IPS-15b (cell line): ENCODE results near the gene ATXN1.
"Not testable (repeated sequence)": the region's sequence is repeated elsewhere in the genome, so short reads cannot be mapped to it uniquely, and the experiment has no call there.

Experiments used
- H3K27me3 ChIP-seq: one replicate; pipeline ENCODE4 v1.6.1; 2013; ENCODE audit warnings: low read length; ENCODE audit not compliant: control insufficient read depth, insufficient read depth
- H3K36me3 ChIP-seq: one replicate; pipeline ENCODE4 v1.6.1; 2013; ENCODE audit warnings: low read length; ENCODE audit not compliant: control insufficient read depth, insufficient read depth
- H3K4me1 ChIP-seq: one replicate; pipeline ENCODE4 v1.6.1; 2013; ENCODE audit warnings: mild to moderate bottlenecking, low read length; ENCODE audit not compliant: control insufficient read depth, insufficient read depth
- H3K4me3 ChIP-seq: one replicate; pipeline ENCODE4 v1.5.1; 2013; ENCODE audit warnings: low read depth, low read length
- H3K9ac ChIP-seq: one replicate; pipeline ENCODE4 v1.6.1; 2013; ENCODE audit warnings: low read depth, mild to moderate bottlenecking, low read length
- H3K9me3 ChIP-seq: one replicate; pipeline ENCODE4 v1.6.1; 2013; ENCODE audit warnings: mild to moderate bottlenecking, low read length; ENCODE audit not compliant: control insufficient read depth, insufficient read depth

ATXN1 gene

GRCh38 chr6:16400248-16400760 is 361.0 kb downstream of the ATXN1 start:
- no peaks in the 10 kb centered on the region for H3K9me3 ChIP-seq
- H3K27me3 ChIP-seq, result no peaks in the 10 kb centered on the region
- no peaks in the 10 kb centered on the region for H3K4me1 ChIP-seq
- H3K4me3 ChIP-seq, result no peak overlapping the region
- H3K9ac ChIP-seq, result no peak overlapping the region
- H3K36me3 ChIP-seq, result no peaks in the 10 kb centered on the region

- H3K4me3 ChIP-seq, result no peak overlapping the region
- H3K27me3 ChIP-seq, result no peaks in the 10 kb centered on the region
- no peaks in the 10 kb centered on the region for H3K9me3 ChIP-seq
- no peaks in the 10 kb centered on the region for H3K36me3 ChIP-seq
- H3K4me1 ChIP-seq, result no peaks in the 10 kb centered on the region
- no peak overlapping the region for H3K9ac ChIP-seq
Observed at GRCh38 chr6:16399695-16400094, 361.6 kb downstream of the ATXN1 start.

GRCh38 chr6:16399158-16399557 is 362.1 kb downstream of the ATXN1 start:
- H3K9me3 ChIP-seq, result no peaks in the 10 kb centered on the region
- no peaks in the 10 kb centered on the region for H3K4me1 ChIP-seq
- no peak overlapping the region for H3K9ac ChIP-seq
- H3K36me3 ChIP-seq, result no peaks in the 10 kb centered on the region
- H3K4me3 ChIP-seq, result no peak overlapping the region
- no peaks in the 10 kb centered on the region for H3K27me3 ChIP-seq

- no peak overlapping the region for H3K4me3 ChIP-seq
- H3K27me3 ChIP-seq, result no peaks in the 10 kb centered on the region
- no peaks in the 10 kb centered on the region for H3K9me3 ChIP-seq
- no peaks in the 10 kb centered on the region for H3K36me3 ChIP-seq
- no peaks in the 10 kb centered on the region for H3K4me1 ChIP-seq
- no peak overlapping the region for H3K9ac ChIP-seq
Observed at GRCh38 chr6:16398587-16398986, 362.7 kb downstream of the ATXN1 start.

DNA sequence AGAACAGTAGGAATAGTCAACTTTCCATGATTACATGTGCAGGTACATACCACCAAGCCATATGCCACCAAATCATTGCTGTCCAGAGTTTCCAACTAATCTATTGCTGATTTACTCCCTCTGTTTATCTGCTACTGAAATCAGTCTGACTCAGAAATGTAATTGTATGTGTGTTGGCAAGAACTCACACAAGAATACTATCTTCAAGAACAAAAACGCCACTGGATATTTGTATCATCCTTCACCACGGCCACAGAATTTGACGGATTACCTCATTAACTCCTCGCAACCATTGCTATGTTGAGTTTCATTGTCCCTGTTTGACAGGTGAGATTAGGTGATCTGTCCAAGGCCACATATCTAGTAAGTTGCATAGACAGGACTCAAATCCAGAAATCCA is 363.6 kb downstream of the ATXN1 start:
- H3K9me3 ChIP-seq, result no peaks in the 10 kb centered on the region
- no peaks in the 10 kb centered on the region for H3K27me3 ChIP-seq
- H3K4me1 ChIP-seq, result no peaks in the 10 kb centered on the region
- H3K4me3 ChIP-seq, result no peak overlapping the region
- no peak overlapping the region for H3K9ac ChIP-seq
- no peaks in the 10 kb centered on the region for H3K36me3 ChIP-seq

DNA sequence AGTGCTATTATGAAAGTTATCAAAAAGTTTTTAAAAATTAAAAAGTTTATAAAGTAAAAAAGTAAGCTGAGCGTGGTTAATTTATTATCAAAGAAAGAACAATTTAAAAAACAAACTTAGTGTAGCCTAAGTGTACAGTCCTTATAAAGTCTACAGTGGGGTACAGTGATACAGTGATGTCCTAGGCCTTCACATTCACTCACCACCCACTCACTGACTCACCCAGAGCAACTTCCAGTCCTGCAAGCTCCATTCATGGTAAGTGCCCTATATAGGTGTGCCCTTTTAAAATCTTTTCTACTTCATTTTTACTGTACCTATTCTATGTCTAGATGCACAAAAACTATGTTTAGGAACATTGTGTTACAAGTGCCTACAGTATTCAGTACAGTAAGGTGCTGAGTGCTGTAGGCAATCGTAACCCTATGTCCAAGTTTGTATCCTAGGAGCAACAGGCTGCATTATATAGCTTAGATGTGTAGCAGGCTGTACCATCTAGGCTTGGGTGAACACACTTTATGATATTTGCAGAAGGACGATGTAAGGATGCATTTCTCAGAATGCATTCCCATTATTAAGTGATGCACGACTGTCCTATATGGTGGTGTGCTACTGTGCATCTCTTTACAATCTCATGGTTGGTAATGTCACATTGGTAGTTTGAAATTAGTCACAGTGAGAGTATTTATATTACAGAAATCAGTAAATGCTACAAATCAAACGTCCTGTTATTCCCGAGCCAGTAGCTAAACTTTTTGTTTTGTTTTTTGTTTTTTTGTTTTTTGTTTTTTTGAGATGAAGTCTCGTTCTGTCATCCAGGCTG is 364.6 kb downstream of the ATXN1 start:
- Histone ChIP-seq H3K36me3 (no peaks in the 10 kb centered on the region), H3K4me1 (no peaks in the 10 kb centered on the region), H3K9ac (no peak overlapping the region), H3K27me3 (no peaks in the 10 kb centered on the region), H3K9me3 (no peaks in the 10 kb centered on the region), H3K4me3 (no peak overlapping the region)

- Histone ChIP-seq H3K9me3 (no peaks in the 10 kb centered on the region), H3K9ac (no peak overlapping the region), H3K4me3 (no peak overlapping the region), H3K27me3 (no peaks in the 10 kb centered on the region), H3K36me3 (no peaks in the 10 kb centered on the region), H3K4me1 (no peaks in the 10 kb centered on the region)
Observed at GRCh38 chr6:16394632-16395031, 366.6 kb downstream of the ATXN1 start.

GRCh38 chr6:16393326-16393725 is 367.9 kb downstream of the ATXN1 start:
- Histone ChIP-seq H3K4me1 (no peaks in the 10 kb centered on the region), H3K4me3 (no peak overlapping the region), H3K9ac (no peak overlapping the region), H3K27me3 (no peaks in the 10 kb centered on the region), H3K9me3 (no peaks in the 10 kb centered on the region), H3K36me3 (no peaks in the 10 kb centered on the region)

- no peaks in the 10 kb centered on the region for H3K36me3 ChIP-seq
- H3K9ac ChIP-seq, result no peak overlapping the region
- H3K27me3 ChIP-seq, result no peaks in the 10 kb centered on the region
- H3K4me3 ChIP-seq, result no peak overlapping the region
- H3K9me3 ChIP-seq, result no peaks in the 10 kb centered on the region
- H3K4me1 ChIP-seq, result no peaks in the 10 kb centered on the region
Observed at GRCh38 chr6:16392010-16392409, 369.2 kb downstream of the ATXN1 start.

GRCh38 chr6:16391451-16391912 is 369.8 kb downstream of the ATXN1 start:
- H3K36me3 ChIP-seq, result no peaks in the 10 kb centered on the region
- H3K4me1 ChIP-seq, result no peaks in the 10 kb centered on the region
- no peak overlapping the region for H3K9ac ChIP-seq
- H3K4me3 ChIP-seq, result no peak overlapping the region
- no peaks in the 10 kb centered on the region for H3K9me3 ChIP-seq
- no peaks in the 10 kb centered on the region for H3K27me3 ChIP-seq

DNA sequence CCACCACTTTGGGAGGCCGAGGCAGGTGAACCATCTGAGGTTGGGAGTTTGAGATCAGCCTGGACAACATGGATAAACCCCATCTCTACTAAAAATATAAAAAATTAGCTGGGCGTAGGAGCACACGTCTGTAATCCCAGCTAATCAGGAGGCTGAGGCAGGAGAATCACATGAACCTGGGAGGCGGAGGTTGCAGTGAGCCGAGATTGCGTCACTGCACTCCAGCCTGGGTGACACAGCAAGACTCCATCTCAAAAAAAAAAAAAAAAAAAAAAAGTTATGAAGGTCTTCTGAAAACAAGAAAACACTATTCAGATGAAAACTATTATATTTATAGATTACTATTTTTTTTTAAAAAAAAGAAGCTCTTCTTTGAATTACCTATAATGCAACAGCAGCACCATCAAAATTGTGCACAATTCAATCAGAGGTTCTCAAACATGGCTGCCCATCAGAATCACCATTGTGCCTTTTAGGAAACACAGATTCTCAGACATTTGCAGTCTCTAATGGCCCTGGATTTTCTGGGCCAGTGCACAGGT is 370.3 kb downstream of the ATXN1 start:
- H3K4me3 ChIP-seq, H3K27me3 ChIP-seq, H3K9me3 ChIP-seq, H3K4me1 ChIP-seq, H3K9ac ChIP-seq, H3K36me3 ChIP-seq: not testable (repeated sequence)

- no peaks in the 10 kb centered on the region for H3K27me3 ChIP-seq
- no peaks in the 10 kb centered on the region for H3K4me1 ChIP-seq
- H3K9me3 ChIP-seq, result no peaks in the 10 kb centered on the region
- no peak overlapping the region for H3K9ac ChIP-seq
- H3K36me3 ChIP-seq, result no peaks in the 10 kb centered on the region
- no peak overlapping the region for H3K4me3 ChIP-seq
Observed at GRCh38 chr6:16389642-16390041, 371.6 kb downstream of the ATXN1 start.
